Gastrocnemius medialis (tissue), 4 donors: ENCODE data around the gene DIPK1B.

ENCODE experiments used
- CTCF ChIP-seq, 5 experiments: fragments of 450-650 bp in 3 of 5; fragments of 200-600 bp in 2 of 5; sonication (generic) in 2 of 5; IDR thresholded peaks in 4 of 5; conservative IDR thresholded peaks in 1 of 5; 1 replicate in 4 of 5; 2 replicates in 1 of 5; pipeline ENCODE4 v1.5.1; 2016 to 2019; ENCODE audit warnings: antibody characterized with exemption in 5 of 5, mild to moderate bottlenecking in 3 of 5, moderate library complexity in 3 of 5
- POLR2A ChIP-seq, 2 donors: fragments of 450-650 bp; IDR thresholded peaks; one replicate each; pipeline ENCODE4 v1.6.1; 2017; ENCODE audit warnings: antibody characterized with exemption in 2 of 2, mild to moderate bottlenecking in 2 of 2, moderate library complexity in 2 of 2

- no peak for TF ChIP-seq CTCF (IDR thresholded peaks at IDR 0.05 in 4 of 5, conservative IDR thresholded peaks at IDR 0.05 in 1 of 5)
- TF ChIP-seq POLR2A (IDR thresholded peaks at IDR 0.05), result no peak
Measured at GRCh38 chr9:136694872-136695247, 17.5 kb upstream of the DIPK1B start.
